ENCODE results near the gene TET2.

The TET2 gene

DNA sequence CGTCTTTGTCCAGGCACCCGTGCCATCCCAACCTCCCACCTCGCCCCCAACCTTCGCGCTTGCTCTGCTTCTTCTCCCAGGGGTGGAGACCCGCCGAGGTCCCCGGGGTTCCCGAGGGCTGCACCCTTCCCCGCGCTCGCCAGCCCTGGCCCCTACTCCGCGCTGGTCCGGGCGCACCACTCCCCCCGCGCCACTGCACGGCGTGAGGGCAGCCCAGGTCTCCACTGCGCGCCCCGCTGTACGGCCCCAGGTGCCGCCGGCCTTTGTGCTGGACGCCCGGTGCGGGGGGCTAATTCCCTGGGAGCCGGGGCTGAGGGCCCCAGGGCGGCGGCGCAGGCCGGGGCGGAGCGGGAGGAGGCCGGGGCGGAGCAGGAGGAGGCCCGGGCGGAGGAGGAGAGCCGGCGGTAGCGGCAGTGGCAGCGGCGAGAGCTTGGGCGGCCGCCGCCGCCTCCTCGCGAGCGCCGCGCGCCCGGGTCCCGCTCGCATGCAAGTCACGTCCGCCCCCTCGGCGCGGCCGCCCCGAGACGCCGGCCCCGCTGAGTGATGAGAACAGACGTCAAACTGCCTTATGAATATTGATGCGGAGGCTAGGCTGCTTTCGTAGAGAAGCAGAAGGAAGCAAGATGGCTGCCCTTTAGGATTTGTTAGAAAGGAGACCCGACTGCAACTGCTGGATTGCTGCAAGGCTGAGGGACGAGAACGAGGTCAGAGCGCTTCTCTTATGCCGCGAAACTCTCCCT is at the start of gene TET2:
Gene TET2 (plus strand): TSS at position 601 of the 740 bp plus-strand sequence. CDS start 87,067 bp downstream, outside the sequence.
- DNase-seq (ENCODE audit: low spot score): peak; percentile 89
- in situ Hi-C loops (cut with MboI; ENCODE audit: low sequenced_read_pairs, unreplicated experiment): loop anchor here (25.0 kb wide), 1 partner anchor 316 kb away; the partner anchor contains the start of gene PPA2
- TF ChIP-seq, protein P1, sequence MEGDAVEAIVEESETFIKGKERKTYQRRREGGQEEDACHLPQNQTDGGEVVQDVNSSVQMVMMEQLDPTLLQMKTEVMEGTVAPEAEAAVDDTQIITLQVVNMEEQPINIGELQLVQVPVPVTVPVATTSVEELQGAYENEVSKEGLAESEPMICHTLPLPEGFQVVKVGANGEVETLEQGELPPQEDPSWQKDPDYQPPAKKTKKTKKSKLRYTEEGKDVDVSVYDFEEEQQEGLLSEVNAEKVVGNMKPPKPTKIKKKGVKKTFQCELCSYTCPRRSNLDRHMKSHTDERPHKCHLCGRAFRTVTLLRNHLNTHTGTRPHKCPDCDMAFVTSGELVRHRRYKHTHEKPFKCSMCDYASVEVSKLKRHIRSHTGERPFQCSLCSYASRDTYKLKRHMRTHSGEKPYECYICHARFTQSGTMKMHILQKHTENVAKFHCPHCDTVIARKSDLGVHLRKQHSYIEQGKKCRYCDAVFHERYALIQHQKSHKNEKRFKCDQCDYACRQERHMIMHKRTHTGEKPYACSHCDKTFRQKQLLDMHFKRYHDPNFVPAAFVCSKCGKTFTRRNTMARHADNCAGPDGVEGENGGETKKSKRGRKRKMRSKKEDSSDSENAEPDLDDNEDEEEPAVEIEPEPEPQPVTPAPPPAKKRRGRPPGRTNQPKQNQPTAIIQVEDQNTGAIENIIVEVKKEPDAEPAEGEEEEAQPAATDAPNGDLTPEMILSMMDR (IDR thresholded peaks at IDR 0.05; ENCODE audit: borderline replicate concordance, control extremely low read depth, extremely low read depth, insufficient read depth, missing control alignments): no peak

DNA sequence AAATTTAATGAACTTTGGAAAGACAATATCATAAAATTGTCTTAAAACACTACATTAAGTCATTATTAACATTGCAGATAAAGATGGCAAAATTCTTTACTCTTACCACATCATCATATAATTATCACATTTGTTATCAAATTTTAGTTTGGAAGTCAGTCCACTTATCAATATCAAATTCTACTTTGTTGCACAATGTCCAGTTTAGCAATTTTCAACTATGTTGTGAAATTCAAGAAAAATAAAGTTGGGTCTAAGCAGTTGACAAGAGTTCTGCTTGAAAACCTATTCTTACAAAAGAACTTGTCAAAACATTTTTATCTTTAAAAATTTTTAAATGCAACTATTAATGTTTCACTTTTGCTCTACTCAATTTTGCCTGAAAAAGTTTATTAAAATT is 44.7 kb upstream of the TET2 start:
- in situ Hi-C loops (cut with MboI; ENCODE audit: low sequenced_read_pairs, unreplicated experiment): no loop called here
- DNase-seq (ENCODE audit: low spot score): no peak
- TF ChIP-seq, protein P1 (IDR thresholded peaks at IDR 0.05; ENCODE audit: borderline replicate concordance, control extremely low read depth, extremely low read depth, insufficient read depth, missing control alignments): no peak

DNA sequence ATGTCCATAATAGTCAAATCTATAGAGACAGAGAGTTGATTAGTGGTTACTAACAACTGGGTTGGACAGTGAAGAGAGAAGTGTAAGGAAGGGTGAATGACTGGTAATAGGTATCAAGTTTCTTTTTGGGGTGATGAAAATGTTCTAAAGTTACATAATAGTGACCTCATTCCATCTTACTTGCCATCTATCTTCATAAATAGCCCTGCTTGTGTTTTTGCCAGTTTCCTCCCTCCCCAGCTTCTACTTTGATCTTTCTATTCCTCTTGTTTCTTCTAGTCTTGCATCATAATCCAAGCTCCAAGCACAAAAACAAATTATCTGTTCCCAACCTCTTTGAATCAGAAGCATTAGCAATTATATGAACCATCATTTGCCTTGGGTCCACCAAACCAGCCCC is 40.2 kb upstream of the TET2 start:
- no peak for DNase-seq (ENCODE audit: low spot score)
- TF ChIP-seq, protein P1 (IDR thresholded peaks at IDR 0.05; ENCODE audit: borderline replicate concordance, control extremely low read depth, extremely low read depth, insufficient read depth, missing control alignments): no peak
- in situ Hi-C loops (cut with MboI; ENCODE audit: low sequenced_read_pairs, unreplicated experiment): no loop called here

DNA sequence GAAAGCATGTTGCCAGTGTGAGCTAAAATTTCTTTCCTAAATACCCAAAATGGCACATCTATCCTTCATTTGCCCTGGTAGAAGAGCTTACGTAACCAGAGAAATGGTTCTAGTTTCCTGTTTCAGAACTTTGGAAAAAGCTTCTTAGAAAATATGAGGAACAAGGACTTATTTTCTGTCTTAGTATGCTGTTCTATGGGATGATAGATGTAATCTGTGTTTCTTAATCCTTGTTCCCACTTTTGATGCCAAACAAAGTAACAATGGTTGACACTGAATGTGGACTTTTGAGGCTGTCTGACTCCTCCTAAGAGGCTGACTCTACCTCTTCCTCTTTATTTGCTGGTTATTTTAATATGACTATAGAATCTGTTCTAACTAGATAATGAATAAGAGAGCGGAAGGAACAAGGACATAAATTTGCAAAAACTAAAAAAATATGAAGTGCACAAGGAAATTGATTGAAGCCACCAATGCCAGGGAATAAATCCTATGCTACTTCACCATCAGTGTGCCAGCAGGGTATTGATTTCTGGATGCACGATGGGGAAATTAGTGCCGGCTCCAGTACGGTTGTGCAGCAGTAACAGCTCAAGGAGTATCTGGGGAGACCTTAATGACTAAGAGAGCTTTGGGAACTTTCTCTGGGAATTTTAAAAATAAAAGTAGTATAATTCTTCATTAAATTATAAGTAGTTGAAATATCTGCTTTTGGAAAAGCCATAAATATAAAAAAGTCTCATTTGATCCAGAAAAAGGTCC is 39.4 kb upstream of the TET2 start:
- in situ Hi-C loops (cut with MboI; ENCODE audit: low sequenced_read_pairs, unreplicated experiment): no loop called here
- TF ChIP-seq, protein P1 (IDR thresholded peaks at IDR 0.05; ENCODE audit: borderline replicate concordance, control extremely low read depth, extremely low read depth, insufficient read depth, missing control alignments): no peak
- no peak for DNase-seq (ENCODE audit: low spot score)

DNA sequence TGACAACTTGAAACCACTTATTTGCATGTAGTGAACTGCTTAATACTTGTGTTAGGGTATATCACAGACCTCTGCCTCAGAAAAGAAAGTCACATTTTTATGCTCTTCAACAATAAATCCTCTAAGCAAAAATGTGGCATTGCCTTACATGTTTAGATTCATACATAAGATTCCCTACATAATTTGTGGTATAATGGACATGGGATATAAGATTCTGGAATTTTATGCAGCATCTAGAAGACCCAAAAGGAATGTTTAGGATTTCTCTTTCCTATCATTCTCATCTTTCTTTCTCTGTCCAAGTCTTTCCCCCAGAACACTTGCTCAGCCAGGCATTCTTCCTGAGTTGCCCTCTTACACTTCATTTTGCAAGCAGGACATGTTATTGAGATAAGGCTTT is 37.7 kb upstream of the TET2 start:
- TF ChIP-seq, protein P1 (IDR thresholded peaks at IDR 0.05; ENCODE audit: borderline replicate concordance, control extremely low read depth, extremely low read depth, insufficient read depth, missing control alignments): no peak
- in situ Hi-C loops (cut with MboI; ENCODE audit: low sequenced_read_pairs, unreplicated experiment): no loop called here
- no peak for DNase-seq (ENCODE audit: low spot score)

DNA sequence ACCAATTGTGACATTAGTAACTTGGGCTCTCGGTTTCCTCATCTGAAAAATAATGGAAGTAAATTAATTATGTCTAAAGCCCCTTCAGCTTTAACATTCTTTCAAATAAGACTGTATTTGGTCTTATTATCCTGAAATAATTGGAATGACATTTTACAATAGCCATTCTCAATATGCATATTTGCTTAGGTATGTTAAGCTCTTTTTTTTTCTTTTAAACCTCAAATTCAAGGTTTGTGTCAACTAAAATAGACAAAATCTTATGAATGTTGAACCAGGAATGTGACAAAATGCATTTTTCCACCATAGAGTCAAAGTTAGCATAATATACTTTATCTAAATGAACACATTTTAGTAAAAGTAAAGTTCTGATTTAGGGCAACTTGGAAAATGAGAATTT is 34.4 kb upstream of the TET2 start:
- no peak for DNase-seq (ENCODE audit: low spot score)
- TF ChIP-seq, protein P1 (IDR thresholded peaks at IDR 0.05; ENCODE audit: borderline replicate concordance, control extremely low read depth, extremely low read depth, insufficient read depth, missing control alignments): no peak
- in situ Hi-C loops (cut with MboI; ENCODE audit: low sequenced_read_pairs, unreplicated experiment): no loop called here

Data from GM13976 (cell line).